Stimulated activated CD8-positive, alpha-beta memory T cell treated with anti-CD3 and anti-CD28 coated beads, Interleukin-7, amount 100 ng/mL, for 4 hours (primary cell): Measurements from ENCODE around the gene WIPF3.

Source experiments
- DNase-seq, 2 donors: peaks; one replicate each; pipeline ENCODE4 v3.0.0-alpha.2; 2020; ENCODE audit warnings: low read depth in 2 of 2

Gene WIPF3, protein sequence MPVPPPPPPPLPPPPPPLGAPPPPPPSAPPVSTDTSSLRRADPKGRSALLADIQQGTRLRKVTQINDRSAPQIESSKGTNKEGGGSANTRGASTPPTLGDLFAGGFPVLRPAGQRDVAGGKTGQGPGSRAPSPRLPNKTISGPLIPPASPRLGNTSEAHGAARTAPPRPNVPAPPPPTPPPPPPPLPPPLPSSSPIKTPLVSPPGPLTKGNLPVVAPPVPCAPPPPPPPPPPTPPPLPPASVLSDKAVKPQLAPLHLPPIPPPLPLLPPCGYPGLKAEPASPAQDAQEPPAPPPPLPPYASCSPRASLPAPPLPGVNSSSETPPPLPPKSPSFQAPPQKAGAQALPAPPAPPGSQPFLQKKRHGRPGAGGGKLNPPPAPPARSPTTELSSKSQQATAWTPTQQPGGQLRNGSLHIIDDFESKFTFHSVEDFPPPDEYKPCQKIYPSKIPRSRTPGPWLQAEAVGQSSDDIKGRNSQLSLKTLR

DNA sequence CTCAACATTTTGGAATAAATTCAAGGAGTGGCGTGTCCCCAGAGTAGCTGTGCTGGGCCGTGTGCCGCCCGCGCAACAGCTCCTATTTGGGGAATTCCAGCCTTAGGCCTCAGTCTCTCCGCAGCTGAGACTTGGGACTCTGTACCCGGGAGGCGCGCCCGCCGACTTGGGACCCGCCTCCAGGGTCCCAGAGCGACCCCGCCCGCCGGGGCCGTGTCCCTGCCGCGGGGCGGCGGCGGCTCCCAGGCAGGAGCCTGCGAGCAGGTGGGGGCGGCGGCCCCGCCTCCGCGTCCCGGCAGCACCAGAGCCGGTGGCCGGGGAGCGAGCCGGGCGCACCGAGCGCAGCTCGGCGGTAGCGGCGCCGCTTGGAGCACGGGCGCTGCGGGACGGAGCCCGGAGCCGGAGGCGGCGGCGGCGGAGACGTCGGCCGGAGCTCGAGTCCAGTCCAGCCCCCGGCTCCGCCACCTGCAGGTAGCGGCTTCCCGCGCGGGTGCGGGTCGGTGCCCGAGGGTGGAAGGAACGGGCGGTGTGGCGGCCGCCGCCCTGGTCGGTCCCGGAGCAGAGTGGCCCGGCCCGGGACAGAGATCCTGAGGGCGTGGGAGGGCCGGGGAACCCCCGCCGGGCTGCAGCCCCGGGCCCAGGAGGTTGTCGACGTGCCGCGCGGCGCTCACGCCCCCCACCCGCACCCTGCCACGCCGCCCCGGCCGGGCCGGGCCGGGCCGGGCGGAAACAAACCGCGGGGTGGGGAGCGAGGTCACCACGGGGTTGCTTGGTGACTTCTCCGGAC lies at the start of gene WIPF3:
WIPF3 (plus strand) TSS at position 301 of the 787 bp plus-strand sequence. CDS start 28,217 bp downstream, outside the sequence.
- DNase-seq, result no peak

DNA sequence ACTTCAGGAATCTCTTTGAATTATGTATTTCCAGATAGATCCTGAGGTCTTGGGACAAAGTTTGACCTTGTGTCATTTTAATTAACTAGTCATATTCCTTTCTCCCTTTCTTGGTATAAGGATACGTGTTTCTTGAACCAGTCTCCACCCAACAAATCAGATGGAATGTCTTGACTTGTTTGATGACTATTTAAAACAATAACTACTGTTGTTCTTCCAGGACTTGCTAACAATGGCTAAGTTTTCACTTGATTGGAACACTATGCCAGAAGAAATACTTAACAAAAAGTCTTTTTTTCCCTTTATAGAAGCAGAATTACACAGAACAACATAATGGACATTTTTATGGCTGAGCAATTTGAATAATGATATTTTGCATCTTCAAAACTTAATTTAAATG lies 43.0 kb upstream of the WIPF3 start:
- no peak for DNase-seq

DNA sequence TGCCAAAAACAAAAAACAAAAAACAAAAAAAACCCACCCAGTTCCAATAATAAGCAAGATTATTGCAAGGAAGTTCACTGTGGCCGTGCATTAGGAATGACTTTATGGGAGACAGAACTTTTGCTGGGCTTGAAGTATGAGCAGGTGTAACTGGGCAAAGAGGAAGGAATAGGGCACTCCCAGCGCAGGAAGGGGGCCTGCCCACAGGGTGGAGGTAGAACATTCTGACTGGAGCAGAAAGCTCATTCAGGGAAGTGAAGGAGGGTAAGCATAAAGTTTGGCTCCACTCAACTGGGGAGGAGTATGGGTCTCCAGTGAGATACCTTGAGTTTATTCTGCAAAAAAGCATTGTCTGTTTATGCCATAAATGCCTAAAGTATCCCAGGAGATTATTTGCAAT lies 42.1 kb upstream of the WIPF3 start:
- no peak for DNase-seq

DNA sequence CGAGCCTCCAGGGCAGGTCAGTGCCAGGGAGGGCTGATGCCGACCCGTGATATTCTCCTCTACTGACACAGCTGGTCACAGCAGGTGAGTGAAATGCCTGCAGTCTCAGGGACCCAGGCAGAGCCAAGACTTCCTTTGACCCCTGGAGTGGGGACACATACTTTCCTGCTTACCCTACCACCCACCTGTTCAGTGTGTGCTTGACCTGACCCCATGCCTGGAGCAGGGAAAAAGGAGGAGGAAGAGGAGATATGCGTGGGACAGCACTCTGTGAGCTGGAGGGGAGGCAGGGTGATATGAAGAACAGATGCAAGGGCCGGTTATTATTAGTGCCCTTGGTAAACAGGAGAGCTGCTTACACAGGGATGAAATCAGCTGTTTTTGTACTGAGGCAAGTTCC lies 40.8 kb upstream of the WIPF3 start:
- no peak for DNase-seq

DNA sequence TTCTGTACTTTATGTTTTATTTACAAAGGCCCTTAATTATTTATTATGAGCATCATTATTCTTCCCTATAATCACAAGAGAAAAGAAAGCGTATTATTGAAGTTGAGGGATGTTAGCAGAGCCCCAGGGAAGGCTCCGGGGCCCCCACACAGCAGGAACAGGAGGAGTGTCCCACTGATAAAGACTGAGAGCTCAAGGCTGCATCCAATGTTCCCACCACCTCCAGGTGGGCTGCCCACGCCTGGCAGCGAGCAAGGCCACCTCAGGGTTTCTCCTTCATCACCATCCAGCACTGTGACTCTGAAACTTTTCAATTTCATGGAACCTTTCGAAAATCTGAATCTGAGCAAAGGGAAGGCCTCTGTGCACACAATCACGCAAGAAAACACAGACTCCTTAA lies 35.9 kb upstream of the WIPF3 start:
- DNase-seq, result no peak

DNA sequence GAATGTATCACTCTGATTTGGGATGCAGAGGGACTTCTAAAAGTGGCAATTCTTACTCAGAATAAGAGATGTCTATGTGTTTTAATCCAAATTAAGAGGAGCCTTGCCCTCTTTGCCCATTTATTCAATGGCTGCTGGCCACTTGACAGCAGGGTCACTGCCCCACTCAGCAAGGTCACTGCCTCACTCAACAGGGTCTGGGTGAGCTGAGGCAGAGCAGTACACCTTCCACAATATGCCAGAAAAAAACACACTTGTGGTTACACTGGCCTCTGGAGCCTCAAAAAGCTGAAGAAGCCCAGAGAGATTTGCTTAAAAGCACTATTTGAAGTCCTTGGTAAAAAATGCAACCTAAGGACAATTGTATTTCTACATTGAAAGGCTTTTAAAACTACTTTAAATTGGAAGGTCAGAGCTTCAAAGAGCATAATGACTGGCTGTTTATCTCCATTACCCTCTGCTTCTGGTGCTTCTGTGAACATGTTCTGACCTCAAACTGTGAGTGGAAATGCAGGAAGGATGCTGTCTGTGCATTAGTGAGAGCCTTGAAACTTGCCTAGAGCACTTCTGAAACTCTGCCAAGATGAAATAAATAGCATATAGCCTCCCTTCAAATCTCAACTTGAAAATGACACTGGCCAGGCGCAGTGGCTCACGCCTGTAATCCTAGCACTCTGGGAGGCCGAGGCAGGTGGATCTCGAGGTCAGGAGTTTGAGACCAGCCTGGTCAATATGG lies 35.1 kb upstream of the WIPF3 start:
- DNase-seq, result no peak

DNA sequence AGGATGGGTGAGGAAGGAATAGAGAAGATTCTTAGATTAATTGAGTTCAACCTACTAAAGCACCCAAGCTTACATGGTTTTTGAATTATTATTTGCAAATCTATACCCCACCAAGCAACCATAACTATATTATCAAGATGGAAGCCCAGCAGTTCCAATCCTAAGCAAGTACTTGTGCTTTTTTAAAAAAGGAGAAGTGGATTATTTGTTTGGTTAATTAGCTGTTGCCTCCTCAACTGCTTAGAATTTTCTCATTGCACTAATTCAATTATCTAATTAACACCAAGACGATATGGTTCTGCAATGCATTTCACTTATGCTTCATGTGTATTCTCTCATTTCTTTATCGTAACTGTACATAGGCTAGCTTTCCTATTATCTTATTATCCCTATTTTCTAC lies 27.3 kb upstream of the WIPF3 start:
- no peak for DNase-seq

DNA sequence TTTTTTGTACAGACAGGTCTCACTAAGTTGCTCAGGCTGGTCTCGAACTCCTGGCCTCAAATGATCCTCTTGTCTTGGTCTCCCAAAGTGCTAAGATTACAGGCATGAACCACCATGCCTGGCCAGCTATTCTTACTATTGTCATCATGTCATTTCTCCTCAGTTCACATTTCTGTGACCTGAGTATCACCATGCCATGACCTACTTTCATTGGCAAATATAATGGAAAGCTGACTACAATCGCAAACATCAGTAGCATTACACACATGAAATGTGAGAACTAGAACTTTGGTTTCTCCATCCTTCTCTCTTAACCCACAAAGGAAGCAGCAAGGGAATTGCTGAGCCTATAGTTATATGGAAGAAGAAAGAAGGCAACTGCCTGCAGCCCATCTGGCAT lies 26.0 kb upstream of the WIPF3 start:
- no peak for DNase-seq

DNA sequence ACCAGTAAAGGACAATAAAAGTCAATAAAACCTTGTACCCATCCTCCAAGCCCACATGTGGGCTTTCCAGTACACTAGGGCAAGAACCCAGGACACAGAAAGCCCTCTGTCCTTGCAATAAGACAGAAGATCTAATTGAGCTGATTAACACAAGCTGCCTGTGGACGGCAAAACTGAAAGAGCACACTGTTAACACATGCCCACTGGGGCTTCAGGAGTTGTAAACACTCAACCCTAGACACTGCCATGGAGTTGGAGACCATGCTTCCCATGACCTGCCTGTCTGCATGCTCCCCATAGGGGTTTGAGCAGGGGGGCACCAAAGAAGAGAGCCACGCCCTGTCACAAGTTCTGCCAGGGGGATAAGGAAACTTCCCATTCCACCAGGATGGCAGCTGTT lies 22.6 kb upstream of the WIPF3 start:
- no peak for DNase-seq

DNA sequence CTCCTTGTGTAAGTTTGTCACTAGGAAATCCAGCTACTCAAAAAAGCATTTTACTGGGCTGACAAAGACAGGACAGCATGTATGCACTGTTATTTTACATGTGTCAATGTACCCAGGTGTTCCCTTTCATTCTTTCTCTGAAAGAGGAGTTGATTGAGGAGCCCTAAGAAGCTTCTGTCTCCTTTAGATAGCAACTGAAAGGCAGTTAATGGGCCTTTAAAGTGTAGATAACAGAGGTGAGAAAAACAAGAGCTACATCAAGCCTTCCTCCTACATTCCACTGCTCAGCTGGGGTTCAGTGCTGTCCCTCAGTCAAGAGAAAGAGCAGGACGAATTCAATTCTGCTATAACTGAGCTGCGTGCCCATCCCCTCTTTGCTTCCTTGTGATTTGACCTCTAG lies 12.8 kb upstream of the WIPF3 start:
- no peak for DNase-seq

DNA sequence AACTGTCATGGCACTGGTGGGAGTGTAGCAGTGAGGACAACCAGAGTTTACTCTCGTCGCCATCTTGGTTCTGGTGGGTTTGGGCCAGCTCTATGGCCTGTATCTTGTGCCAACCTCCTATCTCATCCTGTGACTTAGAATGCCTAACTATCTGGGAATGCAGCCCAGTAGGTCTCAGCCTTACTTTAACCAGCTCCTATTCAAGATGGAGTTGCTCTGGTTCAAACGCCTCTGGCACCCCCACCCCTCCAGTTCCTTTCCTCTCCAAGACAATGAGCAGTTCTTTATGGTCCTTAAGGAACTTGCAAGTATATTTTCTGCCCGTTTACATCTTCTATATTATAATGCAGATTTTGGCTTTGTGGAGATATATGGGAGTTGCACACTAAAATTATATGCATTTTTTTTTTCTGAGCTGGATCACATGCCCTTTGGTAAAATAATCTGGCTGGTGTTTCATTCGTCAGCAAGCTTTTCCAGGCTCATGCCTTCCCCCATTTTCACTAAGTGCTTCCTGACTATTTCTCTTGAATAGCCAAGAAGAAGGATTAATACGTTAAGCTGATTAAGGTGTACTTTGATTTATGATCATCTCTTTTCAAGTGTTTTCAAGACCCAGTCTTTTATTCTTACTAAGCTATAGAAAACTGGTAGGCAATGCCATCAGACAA lies 11.2 kb upstream of the WIPF3 start:
- DNase-seq, result no peak

DNA sequence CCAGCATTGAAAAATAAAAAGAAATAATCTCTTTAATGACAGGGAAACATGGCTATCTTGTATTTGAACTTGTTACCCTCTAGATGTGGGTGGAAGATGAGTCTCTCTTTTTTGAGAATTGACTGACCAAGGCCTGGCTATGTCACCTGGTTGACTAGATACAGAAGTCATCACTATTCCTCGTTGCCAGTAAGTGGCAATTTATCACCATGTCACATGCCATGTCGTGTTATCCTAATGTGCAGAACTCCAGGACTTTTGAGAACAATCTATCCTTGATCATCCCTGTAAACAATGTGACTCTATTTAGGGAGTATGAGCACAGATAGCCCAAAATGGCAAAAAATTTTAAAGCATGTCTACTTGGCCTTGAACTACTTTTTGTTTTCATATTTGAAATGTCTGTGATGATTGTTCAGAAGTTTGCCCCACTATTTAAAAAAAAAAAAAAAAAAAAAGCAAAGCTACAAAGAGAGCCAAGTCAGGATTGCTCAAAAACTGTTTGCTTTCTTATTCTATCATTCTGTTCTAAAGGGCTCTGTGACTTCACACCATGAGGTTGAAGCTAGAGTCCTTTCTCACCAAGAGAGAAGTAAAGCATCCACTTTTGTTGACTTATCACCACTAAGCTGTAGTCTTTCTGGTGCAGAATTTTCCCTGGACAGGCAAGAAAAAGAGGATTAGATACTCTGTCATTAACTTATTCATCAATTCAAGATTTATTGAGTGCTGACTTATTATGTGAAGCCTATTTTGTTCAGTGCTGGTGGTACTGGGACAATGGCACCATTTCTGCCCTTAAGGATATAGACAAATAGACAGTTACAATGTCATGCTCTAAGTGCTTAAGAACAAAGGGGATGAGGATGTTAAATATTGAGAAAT lies 10.4 kb upstream of the WIPF3 start:
- no peak for DNase-seq

DNA sequence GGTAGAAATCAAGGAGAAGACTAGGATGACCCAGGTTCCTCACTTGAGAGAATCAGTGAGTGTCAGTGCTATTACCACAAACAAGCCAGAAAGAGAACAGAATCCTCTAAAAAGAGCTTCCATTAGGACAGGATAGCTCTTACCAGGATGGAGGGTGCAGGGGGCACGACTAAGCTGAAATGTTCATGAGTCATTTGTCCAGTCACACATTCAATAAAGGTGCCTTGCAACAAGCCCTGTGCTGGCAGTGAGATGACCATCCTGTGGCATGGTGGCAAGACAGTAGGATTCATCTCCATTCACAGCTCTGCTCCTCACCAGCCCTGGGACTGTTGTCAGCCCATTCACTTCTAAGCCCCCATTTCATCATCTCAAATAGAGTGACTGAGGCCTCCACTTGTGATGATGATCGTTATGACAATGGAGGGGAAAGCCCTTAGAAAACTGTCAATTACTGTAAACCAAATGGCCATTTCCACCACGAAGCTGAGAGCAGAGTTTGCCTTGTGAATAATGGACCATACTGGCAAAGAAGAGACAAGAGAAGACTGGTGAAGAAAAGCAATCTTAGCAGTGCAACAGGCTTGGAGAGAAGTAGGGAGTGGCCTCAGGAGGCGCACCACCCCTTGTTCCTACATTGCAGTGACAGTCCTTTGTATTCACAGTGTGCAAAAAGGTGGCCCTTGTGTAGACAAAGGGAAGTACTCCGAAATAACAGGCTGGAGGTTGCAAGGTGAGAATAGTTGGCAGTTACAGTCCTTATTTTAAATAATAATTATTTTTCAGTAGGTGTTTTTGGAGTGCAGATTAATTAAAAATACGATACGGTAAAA lies 9.0 kb upstream of the WIPF3 start:
- DNase-seq, result no peak

DNA sequence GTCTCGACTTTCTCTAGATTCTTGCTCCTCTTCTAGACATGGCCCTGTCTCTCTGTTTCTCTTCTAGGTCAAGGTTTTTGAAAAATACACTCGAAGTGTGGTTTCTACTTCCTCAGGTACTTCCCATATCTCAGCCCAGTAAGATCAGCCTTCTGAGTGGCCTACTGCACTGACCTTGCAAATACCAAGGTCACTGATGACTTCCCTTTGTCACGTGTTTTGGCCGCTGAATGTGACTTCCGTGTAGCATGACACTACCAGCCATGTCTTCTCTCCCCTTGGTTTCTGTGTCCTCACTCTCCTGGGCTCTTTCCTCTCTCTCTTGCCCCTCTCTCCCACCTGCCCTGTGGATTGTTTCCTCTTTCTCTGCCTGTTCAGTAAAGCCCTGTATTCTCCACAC lies 7.9 kb upstream of the WIPF3 start:
- no peak for DNase-seq

DNA sequence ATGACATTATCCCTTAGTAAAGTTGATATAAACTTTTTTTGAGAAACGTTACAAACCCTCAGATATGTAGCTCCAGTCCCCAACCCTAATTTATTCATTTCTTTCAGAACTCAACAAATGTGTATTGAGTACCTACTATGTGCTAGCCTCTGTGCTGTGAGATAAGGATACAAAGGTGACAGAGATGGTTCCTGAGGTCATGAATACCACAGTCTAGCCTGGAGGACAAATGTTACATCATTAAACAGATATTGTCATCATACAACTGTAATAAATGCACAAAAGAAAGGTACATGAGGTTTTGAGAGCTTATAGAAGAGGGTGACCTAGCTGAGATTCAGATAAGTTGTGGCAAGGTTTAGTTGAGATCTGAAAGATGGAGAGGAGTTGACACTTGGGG lies 4.4 kb upstream of the WIPF3 start:
- DNase-seq, result no peak

DNA sequence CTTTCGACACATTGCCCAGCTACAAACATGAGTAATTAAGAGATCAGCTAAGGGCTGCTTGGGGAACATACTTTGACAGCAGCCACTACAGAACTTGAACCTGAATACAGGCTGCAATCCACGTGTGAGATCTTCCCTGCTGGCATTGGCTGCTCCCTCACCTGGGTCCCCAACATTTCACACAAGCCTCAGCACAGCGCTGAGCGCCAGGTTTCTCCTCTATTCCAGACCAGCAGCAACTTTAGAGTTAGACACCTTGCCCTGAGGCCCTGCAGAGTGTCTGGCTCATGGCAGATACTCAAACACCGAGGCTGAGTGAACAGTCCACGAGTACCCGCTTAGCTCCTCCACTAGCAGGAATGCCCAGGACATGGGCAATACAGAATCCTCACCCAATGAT lies 1.3 kb upstream of the WIPF3 start:
- DNase-seq, result no peak

DNA sequence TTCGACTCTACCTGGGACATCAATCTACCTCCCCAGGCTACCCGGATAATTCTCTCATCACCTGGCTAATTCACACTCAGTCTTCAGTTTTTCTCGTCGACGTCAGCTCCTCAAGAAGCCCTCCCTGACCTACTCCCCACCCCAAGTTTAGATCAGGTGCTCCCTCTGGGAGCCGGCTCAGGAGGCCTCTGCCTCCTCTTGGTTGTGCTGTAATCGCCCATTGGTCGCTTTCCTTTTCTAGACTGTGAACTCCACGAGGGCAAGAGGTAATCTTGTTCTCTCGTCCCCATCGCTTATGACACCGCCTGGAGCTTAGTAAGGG lies 461 bp upstream of the WIPF3 start:
- no peak for DNase-seq

DNA sequence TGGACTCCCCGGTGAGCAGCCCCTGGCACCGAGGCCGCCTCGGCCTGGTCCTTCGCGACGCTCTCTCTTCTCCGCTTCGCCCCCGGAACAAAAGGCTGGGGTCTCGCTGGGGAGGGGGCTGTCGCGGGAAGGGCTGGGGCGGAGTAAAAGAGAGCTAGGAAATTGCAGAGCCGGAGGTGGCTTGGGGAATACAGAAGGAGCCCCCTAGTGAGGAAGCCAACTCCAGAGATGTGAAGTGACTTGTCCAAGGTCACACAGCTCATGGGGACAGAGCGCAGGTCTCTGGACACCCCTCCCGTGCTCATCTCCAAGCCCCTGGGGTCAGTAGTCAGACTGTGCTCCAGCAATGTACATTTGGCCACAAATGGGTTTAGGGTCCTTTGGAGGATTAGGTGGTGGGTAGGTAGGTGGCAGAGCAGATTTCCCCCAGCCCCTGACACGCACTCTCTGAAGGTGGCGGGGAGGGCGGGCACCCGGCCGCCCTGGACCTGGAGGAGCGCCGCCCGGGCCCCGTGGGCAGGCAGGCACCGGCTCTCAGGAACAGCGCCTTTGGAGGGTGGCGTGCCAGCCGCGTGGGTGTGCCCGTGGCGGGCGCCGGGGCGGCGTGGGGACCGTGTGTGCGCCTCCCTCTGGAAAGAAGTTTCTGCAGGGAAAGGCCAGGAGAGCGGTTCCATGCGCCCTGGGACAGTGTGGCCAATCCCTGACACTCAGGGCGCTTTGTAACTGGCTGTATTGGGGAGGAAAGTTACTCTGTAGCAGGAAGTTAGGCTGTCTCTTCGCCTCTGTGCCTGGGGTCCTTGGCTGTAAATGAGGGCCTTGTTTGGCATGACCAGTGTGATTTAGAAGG lies 910 bp downstream of the WIPF3 start:
- DNase-seq, result no peak
